ENCODE data around the gene KCNMA1.
"Not testable (repeated sequence)": the region's sequence is repeated elsewhere in the genome, so short reads cannot be mapped to it uniquely, and the experiment has no call there.

KCNMA1 gene

DNA sequence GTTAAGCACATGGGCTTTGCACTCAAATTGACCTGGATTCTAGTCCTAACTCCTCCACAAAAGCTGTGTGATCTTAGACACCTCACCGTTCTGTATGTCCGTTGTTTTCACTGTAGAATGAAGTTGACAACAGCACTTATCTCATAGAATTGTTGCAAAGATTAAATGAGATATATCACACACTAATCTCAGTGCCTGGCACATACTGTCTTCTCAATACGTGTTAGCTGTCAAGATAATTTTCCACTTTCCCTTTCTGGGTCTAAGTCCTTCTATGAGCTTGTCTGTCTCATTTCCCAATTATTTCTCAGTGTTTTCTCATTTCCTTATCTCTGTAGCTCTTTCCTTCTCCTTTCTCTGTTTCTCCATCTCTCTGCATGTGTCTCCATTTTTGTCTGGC is 296.6 kb downstream of the KCNMA1 start:
- H3K4me3 ChIP-seq (ENCODE audit: low read length), result no peak overlapping the region

GRCh38 chr10:77339872-77340271 is 297.7 kb downstream of the KCNMA1 start:
- H3K4me3 ChIP-seq (ENCODE audit: low read length), result not testable (repeated sequence)

More for the DNA sequence above, 296.6 kb downstream of the KCNMA1 start:
- TF ChIP-seq ZNF274 (IDR thresholded peaks at IDR 0.05; ENCODE audit: low read depth, low read length), result no peak

DNA sequence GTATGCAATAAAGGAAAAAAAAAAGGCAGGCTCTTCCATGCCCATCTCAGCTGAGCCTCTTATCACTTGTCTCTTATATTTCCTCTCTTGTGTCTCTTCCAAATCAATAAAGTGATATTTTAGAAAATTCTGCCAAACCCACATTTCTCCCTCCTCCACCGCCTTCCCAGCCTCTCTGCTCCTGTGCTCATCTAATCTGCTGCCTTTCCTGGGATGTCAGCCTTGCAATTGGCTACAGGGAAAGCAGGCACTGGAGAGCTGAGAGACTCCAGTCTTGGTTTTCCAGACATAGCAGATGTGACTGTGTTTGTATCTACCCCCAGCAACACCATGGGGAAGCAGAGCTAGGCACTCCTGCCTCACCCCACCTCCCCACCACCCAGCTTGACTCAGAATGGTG is 298.4 kb downstream of the KCNMA1 start:
- TF ChIP-seq ZNF274 (IDR thresholded peaks at IDR 0.05; ENCODE audit: low read depth, low read length), result no peak
- no peak overlapping the region for H3K4me3 ChIP-seq (ENCODE audit: low read length)

GRCh38 chr10:77338143-77338542 is 299.5 kb downstream of the KCNMA1 start:
- TF ChIP-seq ZNF274 (IDR thresholded peaks at IDR 0.05; ENCODE audit: low read depth, low read length), result no peak
- H3K4me3 ChIP-seq (ENCODE audit: low read length), result no peak overlapping the region

GRCh38 chr10:77334501-77334900 is 303.1 kb downstream of the KCNMA1 start:
- H3K4me3 ChIP-seq (ENCODE audit: low read length), result no peak overlapping the region
- TF ChIP-seq ZNF274 (IDR thresholded peaks at IDR 0.05; ENCODE audit: low read depth, low read length), result no peak

GRCh38 chr10:77333610-77334340 is 303.8 kb downstream of the KCNMA1 start:
- no peak for TF ChIP-seq ZNF274 (IDR thresholded peaks at IDR 0.05; ENCODE audit: low read depth, low read length)
- no peak overlapping the region for H3K4me3 ChIP-seq (ENCODE audit: low read length)

GRCh38 chr10:77332256-77332655 is 305.4 kb downstream of the KCNMA1 start:
- TF ChIP-seq ZNF274 (IDR thresholded peaks at IDR 0.05; ENCODE audit: low read depth, low read length), result no peak
- H3K4me3 ChIP-seq (ENCODE audit: low read length), result no peak overlapping the region

- no peak for TF ChIP-seq ZNF274 (IDR thresholded peaks at IDR 0.05; ENCODE audit: low read depth, low read length)
- no peak overlapping the region for H3K4me3 ChIP-seq (ENCODE audit: low read length)
Observed at GRCh38 chr10:77328272-77328816, 309.3 kb downstream of the KCNMA1 start.

DNA sequence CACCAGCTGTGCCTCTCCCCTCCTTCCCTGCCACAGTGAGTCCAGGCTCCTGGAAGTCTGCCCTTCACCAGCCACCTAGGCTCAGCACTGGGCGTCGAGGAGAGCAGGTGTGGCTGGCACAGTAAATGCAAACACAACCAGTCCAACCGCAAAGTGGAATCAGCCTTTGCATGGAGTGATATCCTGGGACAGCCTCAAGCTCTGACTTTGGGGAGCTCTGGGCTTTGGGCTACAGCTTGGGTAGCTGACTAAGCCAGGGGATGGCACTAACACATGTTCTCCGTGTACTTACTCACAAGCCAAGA is 312.4 kb downstream of the KCNMA1 start:
- TF ChIP-seq ZNF274 (IDR thresholded peaks at IDR 0.05; ENCODE audit: low read depth, low read length), result no peak
- no peak overlapping the region for H3K4me3 ChIP-seq (ENCODE audit: low read length)

- H3K4me3 ChIP-seq (ENCODE audit: low read length), result no peak overlapping the region
Observed at GRCh38 chr10:77321838-77322237, 315.8 kb downstream of the KCNMA1 start.

DNA sequence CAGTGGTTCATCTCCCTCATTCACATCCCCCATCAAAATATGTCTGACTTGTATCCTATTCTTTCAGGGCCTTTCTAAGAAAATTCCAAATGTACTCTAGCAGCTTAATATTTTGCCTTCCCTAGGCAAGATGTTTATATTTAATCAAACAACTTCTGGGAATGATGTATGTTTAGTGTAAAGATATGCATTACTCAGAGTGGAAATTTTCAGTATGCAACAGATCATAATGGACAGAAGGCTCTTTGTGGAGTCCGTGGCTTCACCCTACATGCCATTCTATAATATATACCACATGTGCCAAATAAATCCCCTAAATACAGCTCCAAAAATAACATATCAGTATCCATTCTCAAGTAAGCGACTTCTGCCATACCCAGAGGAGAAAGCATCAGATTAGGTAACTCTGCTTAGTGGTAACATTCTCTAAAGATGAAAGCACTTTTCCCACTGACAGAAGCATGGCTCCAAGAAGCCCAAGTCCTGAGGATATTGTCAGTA is 316.6 kb downstream of the KCNMA1 start:
- TF ChIP-seq ZNF274 (IDR thresholded peaks at IDR 0.05; ENCODE audit: low read depth, low read length), result no peak
- H3K4me3 ChIP-seq (ENCODE audit: low read length), result no peak overlapping the region

More at GRCh38 chr10:77321838-77322237, 315.8 kb downstream of the KCNMA1 start:
- TF ChIP-seq ZNF274 (IDR thresholded peaks at IDR 0.05; ENCODE audit: low read depth, low read length), result no peak

DNA sequence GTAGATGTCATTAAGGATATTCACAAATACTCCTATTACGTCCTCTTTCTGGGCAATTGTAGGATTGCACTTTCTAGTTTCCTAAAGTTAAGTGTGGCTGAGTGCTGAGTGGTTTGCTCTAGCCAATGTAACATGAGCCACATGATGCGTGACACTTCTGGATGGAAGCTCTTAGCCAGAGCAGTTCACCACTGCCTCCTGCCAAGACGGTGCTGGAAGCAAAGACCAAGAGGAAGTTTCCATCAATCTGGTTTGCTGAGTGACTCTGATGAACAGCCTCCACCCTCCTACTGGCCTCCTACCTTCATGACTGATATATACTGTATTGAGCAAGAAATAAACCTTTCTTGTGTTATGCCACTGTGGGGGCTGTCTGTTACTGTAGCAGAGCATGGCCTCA is 318.1 kb downstream of the KCNMA1 start:
- no peak for TF ChIP-seq ZNF274 (IDR thresholded peaks at IDR 0.05; ENCODE audit: low read depth, low read length)

DNA sequence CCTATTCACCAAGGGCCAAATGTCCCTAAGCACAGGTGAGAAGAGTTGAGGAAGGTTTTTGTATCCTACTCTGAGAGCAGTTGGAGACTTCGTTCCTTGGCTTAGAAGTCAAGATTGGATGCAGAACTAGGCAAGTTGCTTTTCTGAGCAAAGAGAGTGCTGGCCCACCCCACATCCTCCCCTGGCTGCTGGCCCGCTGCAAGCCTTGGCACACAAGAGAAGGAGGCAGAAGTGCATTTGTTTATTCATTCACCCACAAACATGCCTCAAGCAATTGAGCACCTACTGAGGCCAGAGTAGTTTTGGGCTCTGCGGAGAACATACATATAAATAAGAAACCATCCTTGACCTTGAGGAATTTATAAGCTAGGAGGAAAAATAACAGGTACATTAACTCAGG is 318.9 kb downstream of the KCNMA1 start:
- TF ChIP-seq ZNF274 (IDR thresholded peaks at IDR 0.05; ENCODE audit: low read depth, low read length), result no peak

More for the DNA sequence above, 318.1 kb downstream of the KCNMA1 start:
- no peak overlapping the region for H3K4me3 ChIP-seq (ENCODE audit: low read length)

GRCh38 chr10:77317221-77317620 is 320.4 kb downstream of the KCNMA1 start:
- TF ChIP-seq ZNF274 (IDR thresholded peaks at IDR 0.05; ENCODE audit: low read depth, low read length), result no peak
- H3K4me3 ChIP-seq (ENCODE audit: low read length), result no peak overlapping the region

More for the DNA sequence above, 318.9 kb downstream of the KCNMA1 start:
- H3K4me3 ChIP-seq (ENCODE audit: low read length), result no peak overlapping the region

- no peak for TF ChIP-seq ZNF274 (IDR thresholded peaks at IDR 0.05; ENCODE audit: low read depth, low read length)
Observed at GRCh38 chr10:77315496-77316129, 322.0 kb downstream of the KCNMA1 start.

More at GRCh38 chr10:77315496-77316129, 322.0 kb downstream of the KCNMA1 start:
- H3K4me3 ChIP-seq (ENCODE audit: low read length), result no peak overlapping the region
